Measurements from ENCODE around the gene NR2C2.

Gene NR2C2

GRCh38 chr3:15009167-15009566 is 61.8 kb downstream of the NR2C2 start:
- no peak overlapping the region for H3K9ac ChIP-seq (ENCODE audit: low read depth, low read length)
- H3K9me3 ChIP-seq (ENCODE audit: control insufficient read depth, insufficient read depth, low read length): no peaks in the 10 kb centered on the region
- H3K36me3 ChIP-seq (ENCODE audit: insufficient read depth, low read length): peaks cover 5% of the 10 kb centered on the region
- H3K4me1 ChIP-seq (ENCODE audit: insufficient read depth, low read length): no peaks in the 10 kb centered on the region

- no peaks in the 10 kb centered on the region for H3K4me1 ChIP-seq (ENCODE audit: insufficient read depth, low read length)
- H3K36me3 ChIP-seq (ENCODE audit: insufficient read depth, low read length): peaks cover 5% of the 10 kb centered on the region
Measured at GRCh38 chr3:15010664-15011063, 63.3 kb downstream of the NR2C2 start.

GRCh38 chr3:15011174-15011573 is 63.8 kb downstream of the NR2C2 start:
- Histone ChIP-seq H3K36me3 (ENCODE audit: insufficient read depth, low read length) (peaks cover 5% of the 10 kb centered on the region), H3K9ac (ENCODE audit: low read depth, low read length) (no peak overlapping the region), H3K9me3 (ENCODE audit: control insufficient read depth, insufficient read depth, low read length) (no peaks in the 10 kb centered on the region), H3K4me1 (ENCODE audit: insufficient read depth, low read length) (no peaks in the 10 kb centered on the region)

More at GRCh38 chr3:15010664-15011063, 63.3 kb downstream of the NR2C2 start:
- Histone ChIP-seq H3K9ac (ENCODE audit: low read depth, low read length) (no peak overlapping the region), H3K9me3 (ENCODE audit: control insufficient read depth, insufficient read depth, low read length) (no peaks in the 10 kb centered on the region)

DNA sequence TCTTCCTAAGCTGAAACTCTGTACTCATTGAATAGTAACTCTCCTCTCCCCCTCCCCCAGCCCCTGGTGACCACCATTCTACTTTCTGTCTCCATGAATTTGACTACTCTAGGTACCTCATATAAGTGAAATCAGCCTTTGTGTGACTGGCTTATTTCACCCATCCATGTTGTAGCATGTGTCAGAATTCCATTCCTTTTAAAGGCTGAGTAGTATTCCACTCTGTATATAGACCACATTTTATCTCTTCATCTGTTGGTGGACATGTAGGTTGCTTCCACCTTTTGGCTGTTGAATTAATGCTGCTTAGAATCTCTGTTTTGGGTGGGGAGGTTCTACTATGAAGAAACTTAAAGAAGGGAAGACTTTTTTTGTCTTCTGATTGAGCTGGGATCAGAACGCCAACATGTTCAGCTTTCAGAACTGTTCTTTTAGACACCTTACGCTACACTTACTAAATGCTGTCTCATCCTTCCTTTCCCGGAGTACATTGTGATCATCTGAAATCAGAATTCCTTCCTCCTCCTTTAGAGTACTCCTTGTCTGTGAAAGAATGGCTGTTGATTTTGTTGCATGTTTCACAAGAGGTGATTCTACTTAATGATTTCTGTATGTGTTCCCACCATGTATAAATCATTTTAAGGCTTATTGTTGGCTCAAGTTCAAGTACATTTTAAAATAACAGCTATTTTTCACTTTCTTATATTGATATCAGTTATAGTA is 67.4 kb downstream of the NR2C2 start:
- H3K36me3 ChIP-seq (ENCODE audit: insufficient read depth, low read length): peaks cover 9% of the 10 kb centered on the region
- H3K9ac ChIP-seq (ENCODE audit: low read depth, low read length): no peak overlapping the region
- H3K4me1 ChIP-seq (ENCODE audit: insufficient read depth, low read length): no peaks in the 10 kb centered on the region
- H3K9me3 ChIP-seq (ENCODE audit: control insufficient read depth, insufficient read depth, low read length): no peaks in the 10 kb centered on the region

- Histone ChIP-seq H3K9me3 (ENCODE audit: control insufficient read depth, insufficient read depth, low read length) (no peaks in the 10 kb centered on the region), H3K9ac (ENCODE audit: low read depth, low read length) (no peak overlapping the region), H3K4me1 (ENCODE audit: insufficient read depth, low read length) (no peaks in the 10 kb centered on the region), H3K36me3 (ENCODE audit: insufficient read depth, low read length) (peaks cover 9% of the 10 kb centered on the region)
Measured at GRCh38 chr3:15015456-15015855, 68.1 kb downstream of the NR2C2 start.

DNA sequence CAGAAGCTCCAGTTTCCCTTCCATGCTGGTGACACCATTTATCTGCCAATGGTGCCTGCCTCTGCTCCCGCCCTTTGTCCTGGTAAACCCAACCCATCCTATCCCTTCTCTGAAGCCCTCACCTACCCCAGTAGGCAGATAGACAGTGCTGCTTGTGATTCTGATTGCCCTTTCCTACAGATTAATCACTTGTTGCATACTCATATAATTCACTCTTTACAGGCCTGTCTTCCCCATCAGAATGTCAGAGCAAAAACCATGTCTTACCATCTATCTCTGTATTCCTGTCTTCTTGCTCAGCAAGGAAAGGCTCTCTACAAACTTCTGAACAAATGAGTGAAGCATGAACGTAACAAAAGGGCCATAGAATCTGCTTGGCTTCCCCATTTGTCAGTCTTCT is 69.8 kb downstream of the NR2C2 start:
- Histone ChIP-seq H3K4me1 (ENCODE audit: insufficient read depth, low read length) (no peaks in the 10 kb centered on the region), H3K9me3 (ENCODE audit: control insufficient read depth, insufficient read depth, low read length) (no peaks in the 10 kb centered on the region), H3K36me3 (ENCODE audit: insufficient read depth, low read length) (peaks cover 12% of the 10 kb centered on the region), H3K9ac (ENCODE audit: low read depth, low read length) (no peak overlapping the region)

GRCh38 chr3:15023249-15023648 is 75.9 kb downstream of the NR2C2 start:
- Histone ChIP-seq H3K9ac (ENCODE audit: low read depth, low read length) (no peak overlapping the region), H3K36me3 (ENCODE audit: insufficient read depth, low read length) (peaks cover 17% of the 10 kb centered on the region), H3K4me1 (ENCODE audit: insufficient read depth, low read length) (no peaks in the 10 kb centered on the region), H3K9me3 (ENCODE audit: control insufficient read depth, insufficient read depth, low read length) (no peaks in the 10 kb centered on the region)

- H3K9me3 ChIP-seq (ENCODE audit: control insufficient read depth, insufficient read depth, low read length): no peaks in the 10 kb centered on the region
- no peak overlapping the region for H3K9ac ChIP-seq (ENCODE audit: low read depth, low read length)
- peaks cover 17% of the 10 kb centered on the region for H3K36me3 ChIP-seq (ENCODE audit: insufficient read depth, low read length)
- H3K4me1 ChIP-seq (ENCODE audit: insufficient read depth, low read length): no peaks in the 10 kb centered on the region
Measured at GRCh38 chr3:15023719-15024118, 76.3 kb downstream of the NR2C2 start.

GRCh38 chr3:15029625-15030024 is 82.2 kb downstream of the NR2C2 start:
- no peak overlapping the region for H3K9ac ChIP-seq (ENCODE audit: low read depth, low read length)
- H3K4me1 ChIP-seq (ENCODE audit: insufficient read depth, low read length): no peaks in the 10 kb centered on the region
- H3K36me3 ChIP-seq (ENCODE audit: insufficient read depth, low read length): peaks cover 12% of the 10 kb centered on the region
- no peaks in the 10 kb centered on the region for H3K9me3 ChIP-seq (ENCODE audit: control insufficient read depth, insufficient read depth, low read length)

GRCh38 chr3:15032650-15033049 is 85.3 kb downstream of the NR2C2 start:
- Histone ChIP-seq H3K36me3 (ENCODE audit: insufficient read depth, low read length) (peaks cover 12% of the 10 kb centered on the region), H3K9ac (ENCODE audit: low read depth, low read length) (no peak overlapping the region), H3K9me3 (ENCODE audit: control insufficient read depth, insufficient read depth, low read length) (no peaks in the 10 kb centered on the region), H3K4me1 (ENCODE audit: insufficient read depth, low read length) (no peaks in the 10 kb centered on the region)

DNA sequence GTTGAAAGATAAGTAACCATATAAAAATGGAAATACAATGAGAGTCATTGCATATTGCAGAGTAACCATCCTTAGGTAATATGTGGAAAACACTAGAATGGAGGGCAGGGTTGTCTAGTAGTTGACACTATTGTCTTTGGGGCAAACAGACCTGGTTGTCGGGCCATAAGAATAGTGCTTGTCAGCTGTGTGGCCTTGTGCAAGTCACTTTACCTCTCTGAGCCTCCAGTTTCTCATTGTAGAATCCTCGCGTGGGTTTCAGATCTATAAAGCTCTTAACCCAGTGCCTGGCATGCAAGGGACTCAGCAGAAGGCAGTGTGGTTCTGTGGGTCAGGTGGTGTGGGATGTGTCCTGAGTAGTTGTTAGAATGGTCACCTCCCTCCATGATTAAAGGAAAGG is 85.7 kb downstream of the NR2C2 start:
- Histone ChIP-seq H3K36me3 (ENCODE audit: insufficient read depth, low read length) (peaks cover 17% of the 10 kb centered on the region), H3K9ac (ENCODE audit: low read depth, low read length) (no peak overlapping the region), H3K4me1 (ENCODE audit: insufficient read depth, low read length) (no peaks in the 10 kb centered on the region), H3K9me3 (ENCODE audit: control insufficient read depth, insufficient read depth, low read length) (no peaks in the 10 kb centered on the region)

GRCh38 chr3:15038306-15038705 is 90.9 kb downstream of the NR2C2 start:
- no peak overlapping the region for H3K9ac ChIP-seq (ENCODE audit: low read depth, low read length)
- peaks cover 24% of the 10 kb centered on the region for H3K36me3 ChIP-seq (ENCODE audit: insufficient read depth, low read length)
- H3K9me3 ChIP-seq (ENCODE audit: control insufficient read depth, insufficient read depth, low read length): no peaks in the 10 kb centered on the region
- no peaks in the 10 kb centered on the region for H3K4me1 ChIP-seq (ENCODE audit: insufficient read depth, low read length)

DNA sequence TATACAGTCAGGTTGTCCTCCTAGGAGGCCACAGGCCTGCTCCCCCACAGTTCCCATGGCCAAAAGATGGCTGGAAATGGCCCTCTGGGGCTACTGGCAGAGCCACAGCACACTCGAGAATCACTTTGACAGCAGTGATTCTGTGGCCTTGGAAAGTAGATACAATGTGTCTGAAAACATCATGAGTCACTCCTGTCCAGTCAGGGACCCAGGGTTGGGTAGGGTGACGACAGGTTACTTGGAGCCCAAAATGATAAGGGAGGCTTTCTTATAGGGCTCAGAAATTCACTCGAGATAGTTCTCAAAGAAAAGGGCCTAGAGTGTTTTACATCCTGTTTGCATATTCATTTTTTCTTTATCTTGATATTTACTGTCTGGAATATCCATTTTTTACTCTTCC is 93.5 kb downstream of the NR2C2 start:
- no peak overlapping the region for H3K9ac ChIP-seq (ENCODE audit: low read depth, low read length)
- H3K4me1 ChIP-seq (ENCODE audit: insufficient read depth, low read length): no peaks in the 10 kb centered on the region
- peaks cover 41% of the 10 kb centered on the region for H3K36me3 ChIP-seq (ENCODE audit: insufficient read depth, low read length)
- no peaks in the 10 kb centered on the region for H3K9me3 ChIP-seq (ENCODE audit: control insufficient read depth, insufficient read depth, low read length)

- Histone ChIP-seq H3K4me1 (ENCODE audit: insufficient read depth, low read length) (no peaks in the 10 kb centered on the region), H3K9me3 (ENCODE audit: control insufficient read depth, insufficient read depth, low read length) (no peaks in the 10 kb centered on the region), H3K36me3 (ENCODE audit: insufficient read depth, low read length) (peaks cover 48% of the 10 kb centered on the region), H3K9ac (ENCODE audit: low read depth, low read length) (no peak overlapping the region)
Measured at GRCh38 chr3:15041950-15042349, 94.6 kb downstream of the NR2C2 start.

DNA sequence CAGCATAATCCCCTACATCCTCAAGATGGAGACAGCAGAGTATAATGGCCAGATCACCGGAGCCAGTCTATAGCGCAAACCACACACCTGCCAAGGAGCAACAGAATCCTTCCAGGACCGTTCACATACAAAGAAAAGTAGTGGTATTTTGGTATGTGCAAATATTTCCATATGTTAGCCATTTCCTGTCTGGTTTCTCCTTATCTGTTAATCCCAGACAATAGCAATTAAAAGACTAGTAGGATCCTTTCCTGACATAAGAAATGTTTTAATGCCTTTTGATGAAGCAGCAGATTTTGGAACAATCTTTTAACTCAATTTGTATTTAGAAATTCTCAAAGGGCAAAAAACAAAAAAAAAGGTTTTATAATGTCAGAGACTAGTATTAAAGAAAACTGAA is 95.6 kb downstream of the NR2C2 start:
- Histone ChIP-seq H3K9ac (ENCODE audit: low read depth, low read length) (no peak overlapping the region), H3K36me3 (ENCODE audit: insufficient read depth, low read length) (peaks cover 45% of the 10 kb centered on the region), H3K4me1 (ENCODE audit: insufficient read depth, low read length) (no peaks in the 10 kb centered on the region), H3K9me3 (ENCODE audit: control insufficient read depth, insufficient read depth, low read length) (no peaks in the 10 kb centered on the region)
